Adipocyte (in vitro differentiated cells): Measurements from ENCODE around the gene RGS6.
A peak's percentile ranks its signal among the peaks of the same experiment; 100 is the strongest.
"Not testable (repeated sequence)": the region's sequence is repeated elsewhere in the genome, so short reads cannot be mapped to it uniquely, and the experiment has no call there.

ENCODE experiments used
- DNase-seq: peaks from one replicate; pipeline ENCODE4 v3.0.0-alpha.2; 2015; ENCODE audit warnings: low read depth
- H3K27me3 ChIP-seq: replicated peaks from 2 replicates; pipeline ENCODE4 v1.7.0; 2013; ENCODE audit warnings: mild to moderate bottlenecking, low read length, moderate library complexity; ENCODE audit not compliant: control insufficient read depth, insufficient read depth
- H3K36me3 ChIP-seq: 2 replicates; pipeline ENCODE4 v1.7.0; 2013; ENCODE audit warnings: low read length, mild to moderate bottlenecking, moderate library complexity; ENCODE audit not compliant: control insufficient read depth, insufficient read depth, severe bottlenecking
- H3K4me1 ChIP-seq: 2 replicates; pipeline ENCODE4 v1.7.0; 2013; ENCODE audit warnings: mild to moderate bottlenecking, low read length, moderate library complexity; ENCODE audit not compliant: control insufficient read depth, insufficient read depth
- H3K4me3 ChIP-seq: 2 replicates; pipeline ENCODE4 v1.7.0; 2013; ENCODE audit warnings: mild to moderate bottlenecking, low read length, moderate library complexity
- H3K9ac ChIP-seq: 2 replicates; pipeline ENCODE4 v1.7.0; 2013; ENCODE audit warnings: mild to moderate bottlenecking, low read length, moderate library complexity
- H3K9me3 ChIP-seq: 2 replicates; pipeline ENCODE4 v1.7.0; 2013; ENCODE audit warnings: mild to moderate bottlenecking, low read length, moderate library complexity; ENCODE audit not compliant: control insufficient read depth

The RGS6 gene

DNA sequence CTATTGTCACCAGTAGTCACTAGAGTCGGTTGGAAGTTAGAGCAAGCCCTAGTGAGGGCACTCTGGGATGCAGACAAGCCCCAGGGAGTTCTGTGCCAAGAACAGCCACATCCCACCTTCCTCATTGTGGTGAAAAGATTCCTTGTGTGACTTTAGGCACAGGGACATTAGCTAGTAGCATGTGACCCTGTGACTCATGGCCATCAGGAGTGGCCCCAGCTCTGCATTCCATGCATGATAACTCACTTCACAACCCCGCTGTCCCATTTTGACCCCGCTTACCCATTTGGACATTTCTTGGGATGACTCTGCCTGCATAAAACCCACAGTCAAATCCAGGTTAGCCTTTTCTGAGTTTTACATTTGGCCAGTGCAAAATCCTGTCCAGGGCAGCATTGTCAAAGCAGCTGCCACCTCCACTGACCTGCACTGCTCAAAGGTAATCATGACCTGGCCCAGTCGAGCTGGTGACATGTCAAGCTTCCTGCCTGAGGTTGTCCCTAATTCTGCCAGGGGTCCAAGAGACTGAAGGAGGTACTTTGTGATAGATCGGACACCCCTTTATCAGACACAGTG is 531.1 kb downstream of the RGS6 start:
- DNase-seq: peak; percentile 24
- Histone ChIP-seq H3K4me3 (no peak overlapping the region), H3K9me3 (peaks cover 12% of the 10 kb centered on the region), H3K9ac (no peak overlapping the region), H3K4me1 (no peaks in the 10 kb centered on the region), H3K36me3 (no peaks in the 10 kb centered on the region), H3K27me3 (peaks cover 14% of the 10 kb centered on the region)

DNA sequence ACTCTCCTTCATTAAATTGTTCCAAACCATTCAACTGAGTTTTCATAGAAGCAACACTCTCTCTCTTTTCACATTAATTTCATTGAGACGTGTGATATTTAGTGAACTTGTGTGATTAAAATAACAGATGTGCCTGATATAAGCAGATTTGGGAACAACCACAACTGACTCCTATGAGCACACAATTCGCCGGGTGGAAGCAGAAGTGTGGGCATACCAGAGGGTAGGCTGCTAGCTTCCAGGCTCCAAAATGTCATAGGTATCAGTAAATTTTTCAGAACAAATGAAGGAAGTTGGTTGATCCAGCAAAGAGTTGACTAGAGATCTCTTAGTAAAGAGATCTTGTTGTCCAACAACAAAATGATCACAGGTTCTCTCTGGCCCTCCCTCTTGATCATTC is 532.0 kb downstream of the RGS6 start:
- peaks cover 14% of the 10 kb centered on the region for H3K27me3 ChIP-seq
- no peaks in the 10 kb centered on the region for H3K4me1 ChIP-seq
- H3K9ac ChIP-seq: no peak overlapping the region
- H3K36me3 ChIP-seq: no peaks in the 10 kb centered on the region
- no peak overlapping the region for H3K4me3 ChIP-seq
- peaks cover 12% of the 10 kb centered on the region for H3K9me3 ChIP-seq
- DNase-seq: no peak

DNA sequence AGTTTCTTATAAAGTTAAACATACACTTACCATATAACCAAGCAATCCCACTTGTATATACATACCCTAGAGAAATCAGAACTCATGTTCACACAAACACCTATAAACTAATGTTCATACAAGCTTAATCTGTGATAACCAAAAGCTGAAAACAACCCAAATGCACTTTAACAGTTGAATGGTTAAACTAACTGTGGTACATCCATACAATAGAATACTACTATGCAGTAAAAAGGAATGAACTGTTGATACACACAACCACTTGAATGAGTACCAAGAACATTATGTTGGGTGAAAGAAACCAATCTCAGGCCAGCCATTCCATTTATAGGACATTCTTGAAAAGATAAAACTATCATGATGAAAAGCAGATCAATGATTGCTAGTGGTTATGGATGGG is 534.1 kb downstream of the RGS6 start:
- H3K4me1 ChIP-seq: no peaks in the 10 kb centered on the region
- no peak overlapping the region for H3K4me3 ChIP-seq
- H3K9me3 ChIP-seq: peaks cover 9% of the 10 kb centered on the region
- peaks cover 1% of the 10 kb centered on the region for H3K27me3 ChIP-seq
- no peaks in the 10 kb centered on the region for H3K36me3 ChIP-seq
- no peak overlapping the region for H3K9ac ChIP-seq
- no peak for DNase-seq

- no peak overlapping the region for H3K9ac ChIP-seq
- peaks cover 3% of the 10 kb centered on the region for H3K9me3 ChIP-seq
- H3K4me3 ChIP-seq: no peak overlapping the region
- DNase-seq: no peak
- H3K27me3 ChIP-seq: peaks cover 12% of the 10 kb centered on the region
- no peaks in the 10 kb centered on the region for H3K36me3 ChIP-seq
- no peaks in the 10 kb centered on the region for H3K4me1 ChIP-seq
These were observed 539.1 kb downstream of the RGS6 start for GRCh38 chr14:72471346-72471745.

DNA sequence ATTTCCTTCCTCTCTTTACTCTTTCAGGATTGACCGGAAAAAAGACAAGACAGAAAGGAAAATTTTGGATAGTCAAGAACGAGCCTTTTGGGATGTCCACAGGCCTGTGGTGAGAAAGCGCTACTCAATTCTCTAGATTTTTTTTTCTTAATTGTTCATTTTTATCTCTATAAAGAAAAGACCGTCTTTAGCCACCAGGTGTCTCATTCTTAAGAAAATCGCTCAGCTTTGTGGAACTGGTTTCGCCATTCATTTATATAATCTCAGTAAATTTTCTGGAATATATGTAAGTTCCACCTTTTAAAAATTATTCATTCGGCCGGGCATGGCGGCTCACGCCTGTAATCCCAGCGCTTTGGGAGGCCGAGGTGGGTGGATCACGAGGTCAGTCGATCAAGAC is 540.6 kb downstream of the RGS6 start:
- H3K4me3 ChIP-seq: no peak overlapping the region
- peaks cover 3% of the 10 kb centered on the region for H3K4me1 ChIP-seq
- no peaks in the 10 kb centered on the region for H3K36me3 ChIP-seq
- no peak for DNase-seq
- peaks cover 12% of the 10 kb centered on the region for H3K27me3 ChIP-seq
- no peak overlapping the region for H3K9ac ChIP-seq
- no peaks in the 10 kb centered on the region for H3K9me3 ChIP-seq

DNA sequence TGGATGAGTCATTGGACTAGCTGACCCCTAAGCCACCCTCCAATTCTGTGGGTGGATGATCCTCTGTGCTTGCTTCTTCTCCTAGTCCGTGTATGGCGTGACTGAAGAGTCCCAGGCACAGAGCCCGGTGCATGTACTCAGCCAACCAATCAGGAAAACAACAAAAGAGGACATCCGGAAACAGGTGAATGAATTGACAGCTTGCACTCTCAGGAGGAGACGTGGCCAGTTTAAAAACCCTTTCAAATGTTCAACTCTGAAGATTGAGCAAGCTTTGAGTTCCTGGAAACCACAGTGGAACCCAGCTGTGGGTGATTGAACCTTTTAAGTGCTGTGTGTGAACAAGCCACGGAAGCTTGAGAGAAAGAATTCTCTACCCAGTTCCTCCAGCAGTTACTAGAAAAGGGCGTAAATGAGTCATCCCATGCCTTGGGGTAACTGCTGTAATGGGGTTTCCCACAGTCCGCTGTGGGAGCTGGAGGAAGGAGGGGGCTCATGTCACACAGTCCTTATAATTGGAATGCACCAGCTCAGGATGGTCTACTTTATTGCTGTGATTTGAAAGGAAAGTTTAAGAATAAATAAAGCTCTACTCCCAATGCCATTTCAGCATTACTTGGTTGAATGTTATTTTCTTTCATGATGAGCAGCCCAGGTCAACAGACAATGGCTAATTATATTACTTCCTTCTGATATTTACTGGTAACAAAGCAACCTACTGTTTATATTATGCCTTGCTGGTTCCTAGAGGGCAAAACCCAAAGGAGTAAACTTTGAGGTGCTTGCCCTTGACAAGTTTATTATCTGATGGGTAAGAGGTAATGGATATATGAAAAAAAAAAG is 544.6 kb downstream of the RGS6 start:
- Histone ChIP-seq H3K9ac (no peak overlapping the region), H3K36me3 (no peaks in the 10 kb centered on the region), H3K4me3 (no peak overlapping the region), H3K27me3 (peaks cover 39% of the 10 kb centered on the region), H3K4me1 (peaks cover 3% of the 10 kb centered on the region), H3K9me3 (no peaks in the 10 kb centered on the region)
- peak; percentile 73 for DNase-seq

DNA sequence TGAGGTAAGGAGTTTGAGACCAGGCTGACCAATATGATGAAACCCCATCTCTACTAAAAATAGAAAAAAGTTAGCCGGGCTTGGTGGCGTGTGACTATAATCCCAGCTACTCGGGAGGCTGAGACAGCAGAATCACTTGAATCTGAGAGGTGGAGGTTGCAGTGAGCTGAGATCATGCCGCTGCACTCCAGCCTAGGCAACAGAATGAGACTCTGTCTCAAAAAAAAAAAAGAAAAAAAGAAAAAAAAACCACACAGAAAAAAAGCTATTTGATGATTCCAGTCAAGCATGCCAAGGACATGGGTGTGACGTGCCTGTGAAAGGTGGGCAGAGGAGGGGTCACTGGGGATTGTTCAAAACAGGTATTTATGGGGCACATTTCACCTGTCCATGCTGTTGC is 545.3 kb downstream of the RGS6 start:
- H3K4me1 ChIP-seq, H3K4me3 ChIP-seq, H3K36me3 ChIP-seq, DNase-seq, H3K9ac ChIP-seq, H3K9me3 ChIP-seq: not testable (repeated sequence)
- H3K27me3 ChIP-seq: peaks cover 45% of the 10 kb centered on the region

DNA sequence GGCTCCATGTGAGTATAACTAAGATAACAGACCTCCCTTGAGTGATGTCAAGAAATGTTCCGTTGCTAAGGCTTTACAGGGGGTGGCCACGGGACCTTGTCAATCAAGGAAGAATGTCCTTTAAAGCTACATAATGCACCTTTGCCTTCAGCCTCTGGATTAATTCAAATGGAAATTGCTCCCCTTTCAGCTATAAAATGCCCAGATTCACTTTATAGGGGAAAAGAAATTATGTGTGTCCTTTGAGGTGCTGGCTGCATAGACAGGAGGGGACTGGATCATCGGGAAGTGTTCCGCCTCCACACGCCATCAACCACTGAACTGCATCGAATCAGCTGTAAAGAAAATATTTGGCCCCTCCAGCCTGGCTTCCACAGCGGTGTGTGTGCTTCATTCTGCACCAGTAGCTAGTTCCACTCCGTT is 546.3 kb downstream of the RGS6 start:
- Histone ChIP-seq H3K4me1 (peaks cover 3% of the 10 kb centered on the region), H3K27me3 (peaks cover 45% of the 10 kb centered on the region)

DNA sequence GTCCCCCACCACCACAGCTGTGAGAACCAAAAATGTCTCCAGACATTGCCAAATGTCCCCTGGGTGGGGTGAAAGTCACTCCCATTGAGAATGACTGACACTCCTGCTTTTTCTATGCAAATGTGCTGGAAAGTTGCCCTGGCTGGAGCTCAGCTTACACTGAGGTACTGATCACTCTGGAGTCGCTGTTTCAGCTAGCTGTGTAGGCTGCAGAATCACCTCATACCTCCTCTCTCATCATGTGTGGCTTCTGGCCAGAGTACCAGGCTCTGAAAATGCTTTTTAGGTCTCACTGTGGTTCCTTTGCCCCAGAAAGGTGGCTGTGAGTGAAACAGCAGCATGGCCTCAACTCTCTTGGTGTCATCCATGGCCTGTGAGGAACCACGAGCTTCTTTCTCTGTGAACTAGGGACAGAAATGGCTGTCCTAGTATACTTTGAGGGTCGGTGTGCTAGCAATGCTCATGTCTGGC is 547.3 kb downstream of the RGS6 start:
- Histone ChIP-seq H3K9ac (no peak overlapping the region), H3K4me3 (no peak overlapping the region), H3K36me3 (no peaks in the 10 kb centered on the region), H3K9me3 (peaks cover 7% of the 10 kb centered on the region), H3K4me1 (peaks cover 3% of the 10 kb centered on the region), H3K27me3 (peaks cover 41% of the 10 kb centered on the region)
- DNase-seq: no peak

More for the DNA sequence above, 546.3 kb downstream of the RGS6 start:
- no peak for DNase-seq
- H3K9me3 ChIP-seq: peaks cover 7% of the 10 kb centered on the region
- no peak overlapping the region for H3K9ac ChIP-seq
- no peaks in the 10 kb centered on the region for H3K36me3 ChIP-seq
- H3K4me3 ChIP-seq: no peak overlapping the region

DNA sequence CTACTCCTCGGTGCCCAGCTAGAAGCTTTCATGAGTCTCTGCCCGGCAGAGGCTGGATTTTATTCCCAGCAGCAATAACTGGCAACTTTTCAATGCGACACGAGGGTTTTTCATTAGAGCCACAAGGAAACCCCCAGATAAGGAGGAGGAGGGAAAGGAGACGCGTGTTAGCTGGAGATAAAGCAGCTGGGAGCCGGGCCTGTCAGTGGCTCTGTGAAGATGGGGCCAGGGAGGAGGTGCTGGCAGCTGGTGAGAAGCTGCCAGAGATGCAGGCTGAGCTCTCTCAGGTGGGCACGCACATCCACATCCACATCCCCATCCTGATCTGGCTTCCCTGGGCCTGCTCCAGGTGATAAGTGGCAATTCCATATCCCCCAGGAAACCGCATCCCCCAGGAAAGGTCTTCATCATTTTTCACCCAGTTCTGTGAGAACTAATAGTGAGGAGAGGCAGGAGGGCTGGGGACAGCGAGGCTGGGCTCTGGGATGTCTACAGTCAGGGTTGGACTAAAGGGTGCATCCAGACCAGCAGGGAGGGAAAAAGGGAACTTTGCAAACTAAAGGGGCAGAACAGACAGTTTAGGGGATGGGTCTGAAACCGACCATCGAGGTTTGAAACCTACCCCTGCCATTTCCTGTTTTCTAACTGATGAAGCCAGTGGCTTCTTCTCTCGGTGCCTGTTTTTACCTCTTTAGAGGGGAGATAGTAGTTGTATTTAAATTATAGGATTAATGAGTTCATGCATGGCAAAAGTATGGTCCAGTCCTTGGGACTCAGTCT is 548.4 kb downstream of the RGS6 start:
- Histone ChIP-seq H3K27me3 (peaks cover 37% of the 10 kb centered on the region), H3K9ac (no peak overlapping the region), H3K36me3 (no peaks in the 10 kb centered on the region), H3K4me1 (peaks cover 3% of the 10 kb centered on the region), H3K4me3 (no peak overlapping the region), H3K9me3 (peaks cover 7% of the 10 kb centered on the region)
- no peak for DNase-seq

- Histone ChIP-seq H3K4me3 (no peak overlapping the region), H3K9ac (no peak overlapping the region), H3K27me3 (peaks cover 37% of the 10 kb centered on the region), H3K4me1 (no peaks in the 10 kb centered on the region), H3K36me3 (no peaks in the 10 kb centered on the region), H3K9me3 (peaks cover 14% of the 10 kb centered on the region)
- DNase-seq: no peak
These were observed 551.1 kb downstream of the RGS6 start for GRCh38 chr14:72483311-72483710.
